Stimulated activated effector memory CD8-positive, alpha-beta T cell treated with anti-CD3 and anti-CD28 coated beads, Interleukin-12 subunit alpha, Interleukin-12 subunit beta, amount 100 ng/mL, for 72 hours (primary cell): ENCODE measurements around the gene VPS37B.
"Not testable (repeated sequence)": the region's sequence is repeated elsewhere in the genome, so short reads cannot be mapped to it uniquely, and the experiment has no call there.

ENCODE experiments used
- ATAC-seq: fragments of 150-1000 bp; cut with Tn5 transposase; 2 replicates; pipeline ENCODE4 v1.10.0; 2021
- DNase-seq, 2 donors: peaks; one replicate each; pipeline ENCODE4 v3.0.0; 2021 to 2022; ENCODE audit warnings: low spot score in 2 of 2
- H3K27ac Mint-ChIP-seq: one replicate; pipeline ENCODE4 v1.8.0; 2022; ENCODE audit warnings: mild to moderate bottlenecking, mixed read lengths
- H3K36me3 Mint-ChIP-seq: one replicate; pipeline ENCODE4 v1.8.0; 2022; ENCODE audit warnings: mild to moderate bottlenecking, mixed read lengths
- H3K4me1 Mint-ChIP-seq: one replicate; pipeline ENCODE4 v1.8.0; 2022; ENCODE audit warnings: mixed read lengths
- H3K4me3 Mint-ChIP-seq: one replicate; pipeline ENCODE4 v1.8.0; 2022; ENCODE audit warnings: mild to moderate bottlenecking, mixed read lengths
- H3K9me3 Mint-ChIP-seq: one replicate; pipeline ENCODE4 v1.8.0; 2022; ENCODE audit warnings: mixed read lengths

VPS37B gene, protein sequence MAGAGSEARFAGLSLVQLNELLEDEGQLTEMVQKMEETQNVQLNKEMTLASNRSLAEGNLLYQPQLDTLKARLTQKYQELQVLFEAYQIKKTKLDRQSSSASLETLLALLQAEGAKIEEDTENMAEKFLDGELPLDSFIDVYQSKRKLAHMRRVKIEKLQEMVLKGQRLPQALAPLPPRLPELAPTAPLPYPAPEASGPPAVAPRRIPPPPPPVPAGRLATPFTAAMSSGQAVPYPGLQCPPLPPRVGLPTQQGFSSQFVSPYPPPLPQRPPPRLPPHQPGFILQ

DNA sequence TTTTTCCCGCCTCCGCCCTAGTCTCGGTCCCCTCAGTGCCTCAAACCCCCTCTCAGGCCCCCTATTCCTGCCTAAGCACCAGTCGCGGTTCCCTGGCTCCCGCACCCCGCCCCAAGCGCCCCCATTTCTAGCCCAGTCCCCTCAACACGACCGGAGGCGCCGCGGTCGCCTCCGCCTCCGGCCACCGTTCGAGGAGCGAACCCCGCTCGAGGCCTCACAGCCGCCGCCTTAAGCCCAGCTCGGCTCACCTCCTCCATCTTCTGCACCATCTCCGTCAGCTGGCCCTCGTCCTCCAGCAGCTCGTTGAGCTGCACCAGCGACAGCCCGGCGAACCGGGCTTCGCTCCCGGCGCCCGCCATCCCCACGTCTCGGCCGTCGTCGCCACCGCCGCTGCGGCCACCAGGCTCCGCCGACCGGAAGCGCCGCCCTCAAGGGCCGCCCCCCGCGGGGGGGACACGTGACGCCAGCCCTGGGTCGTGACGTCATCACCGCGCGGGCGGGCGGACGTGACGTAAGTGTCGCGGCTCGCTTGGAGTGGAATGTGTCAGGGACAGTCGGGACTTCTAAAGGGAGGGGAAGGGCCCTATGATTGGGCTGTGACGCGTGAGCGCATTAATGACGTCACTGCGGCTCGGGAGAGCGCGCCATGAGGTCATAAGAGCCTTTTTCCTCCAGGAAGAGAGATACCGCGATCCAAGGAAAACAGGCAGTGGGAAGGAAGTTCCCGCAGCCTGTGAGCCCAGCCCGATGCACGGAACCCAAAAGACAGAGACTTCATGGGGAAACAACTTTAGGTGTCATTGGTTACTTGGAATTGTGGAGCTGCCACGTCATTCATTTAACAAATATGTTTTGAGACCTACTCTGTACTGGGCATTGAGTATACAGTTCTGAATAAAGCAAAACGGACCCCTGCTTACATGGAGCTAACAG, at the start of gene VPS37B:
VPS37B (minus strand) TSS at position 421 of the 933 bp plus-strand sequence; CDS start at position 359, 62 bp downstream.
- Mint-ChIP-seq H3K4me1 (peaks cover 80% of the 10 kb centered on the region), H3K4me3 (peak within 1 kb of the TSS; percentile 94), H3K9me3 (peaks cover 5% of the 10 kb centered on the region), H3K27ac (peak within 1 kb of the TSS; percentile 99), H3K36me3 (peaks cover 42% of the 10 kb centered on the region)
- DNase-seq (peak; percentile 96), ATAC-seq (peak; percentile 75)

DNA sequence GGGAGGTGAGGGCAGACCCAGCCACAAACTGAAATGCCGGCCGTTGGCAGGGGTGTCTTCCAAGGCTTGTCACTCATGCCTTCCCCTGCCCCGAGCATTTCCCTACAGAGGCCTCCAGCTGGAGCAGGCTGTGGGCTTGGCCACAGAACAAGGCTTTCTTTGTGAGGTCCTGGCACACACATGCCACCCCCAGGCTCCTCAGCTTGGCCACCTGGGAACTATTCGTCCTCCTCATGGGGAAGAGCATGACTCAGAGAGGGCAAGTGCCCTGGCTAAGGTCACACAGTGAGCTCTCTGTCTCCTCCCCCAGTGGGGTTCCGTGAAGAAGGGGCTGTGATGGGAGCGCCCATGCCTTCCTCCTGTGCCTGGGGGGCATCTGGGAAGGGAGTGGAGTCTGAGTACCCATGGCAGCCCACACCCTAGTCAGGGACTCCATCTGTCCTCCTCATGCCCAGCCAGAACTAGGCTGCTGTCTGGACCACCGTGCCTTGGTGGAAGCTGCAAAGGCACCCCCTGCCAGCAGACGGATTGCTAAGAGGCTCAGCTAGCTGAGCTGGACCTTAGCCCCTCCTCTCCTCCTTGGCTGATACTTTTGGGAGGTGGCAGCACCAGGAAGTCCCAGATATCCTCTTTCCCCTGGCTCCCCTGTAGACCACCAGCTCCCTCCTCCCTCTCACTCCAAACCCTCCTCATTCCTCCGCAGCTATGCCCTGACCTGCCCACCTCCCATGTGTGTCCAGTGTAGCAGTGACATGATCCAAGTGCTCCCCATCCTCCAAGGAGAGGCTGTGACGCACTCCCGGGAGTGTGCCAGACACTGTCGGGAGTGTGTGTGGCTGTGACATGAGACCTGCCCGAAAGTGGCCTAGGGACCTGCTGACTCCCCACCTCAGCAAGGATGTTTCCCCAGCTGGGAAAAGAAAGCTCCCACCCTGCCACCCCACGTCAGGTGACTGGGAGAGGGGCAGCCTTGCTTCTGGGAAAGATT, 49.0 kb upstream of the VPS37B start:
- Mint-ChIP-seq H3K27ac (peak overlapping the region; percentile 46), H3K36me3 (no peaks in the 10 kb centered on the region)

DNA sequence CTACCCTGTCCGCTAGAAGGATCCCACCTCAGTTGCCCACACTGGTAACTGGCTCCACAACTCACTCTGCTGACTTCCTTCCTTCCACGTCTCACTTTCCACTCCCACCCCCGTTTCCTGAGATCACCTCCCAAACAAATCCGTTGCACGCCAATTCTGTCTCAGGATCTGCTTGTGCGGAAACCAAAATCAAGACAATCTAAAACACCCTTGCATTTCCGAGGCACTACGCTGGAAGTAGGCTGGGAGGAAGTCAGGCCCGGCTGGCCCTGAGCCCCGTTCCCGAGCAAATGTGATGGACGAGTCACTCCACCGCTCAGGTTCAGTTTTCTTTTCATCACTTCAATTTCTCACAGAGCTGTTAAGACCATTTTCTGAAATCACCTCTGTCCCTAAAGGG, 47.3 kb upstream of the VPS37B start:
- no peak overlapping the region for H3K4me3 Mint-ChIP-seq

More for the DNA sequence above, 49.0 kb upstream of the VPS37B start:
- H3K4me1 Mint-ChIP-seq, result peaks cover 45% of the 10 kb centered on the region
- H3K4me3 Mint-ChIP-seq, result no peak overlapping the region
- DNase-seq (no peak), ATAC-seq (no peak)
- H3K9me3 Mint-ChIP-seq, result no peaks in the 10 kb centered on the region

DNA sequence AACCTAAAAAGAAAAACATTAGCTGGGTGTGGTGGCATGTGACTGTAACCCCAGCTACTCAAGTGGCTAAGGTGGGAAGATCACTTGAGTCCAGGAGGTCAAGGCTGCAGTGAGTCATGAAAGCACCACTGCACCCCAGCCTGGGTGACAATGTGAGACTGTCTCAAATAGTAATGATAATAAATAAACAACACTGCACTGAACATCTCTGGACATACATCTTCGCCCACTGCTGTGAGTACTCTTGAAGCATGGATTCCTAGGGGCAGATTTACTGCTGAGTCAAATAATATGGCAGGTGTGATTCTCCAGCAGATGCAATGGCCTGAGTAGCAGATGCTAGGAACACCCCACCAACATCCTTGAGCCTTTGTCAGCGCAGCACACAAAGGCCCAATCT, 46.7 kb upstream of the VPS37B start:
- no peaks in the 10 kb centered on the region for H3K9me3 Mint-ChIP-seq
- no peak for ATAC-seq
- DNase-seq, result no peak

More for the DNA sequence above, 47.3 kb upstream of the VPS37B start:
- DNase-seq, result no peak
- no peak for ATAC-seq
- no peaks in the 10 kb centered on the region for H3K36me3 Mint-ChIP-seq
- H3K27ac Mint-ChIP-seq, result peak overlapping the region; percentile 46
- H3K9me3 Mint-ChIP-seq, result no peaks in the 10 kb centered on the region
- peaks cover 50% of the 10 kb centered on the region for H3K4me1 Mint-ChIP-seq

DNA sequence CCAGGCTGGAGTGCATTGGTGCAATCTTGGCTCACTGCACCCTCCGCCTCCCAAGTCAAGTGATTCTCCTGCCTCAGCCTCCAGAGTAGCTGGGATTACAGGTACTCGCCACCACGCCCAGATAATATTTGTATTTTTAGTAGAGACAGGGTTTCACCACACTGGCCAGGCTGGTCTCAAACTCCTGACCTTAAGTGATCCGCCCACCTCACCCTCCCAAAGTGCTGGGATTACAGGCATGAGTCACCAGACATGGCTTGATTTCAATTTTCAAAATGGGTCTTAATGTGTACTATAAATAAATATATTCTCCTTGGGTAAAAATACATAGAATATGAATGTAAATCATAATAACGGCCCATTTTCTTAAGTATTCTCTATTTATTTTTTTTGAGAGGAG, 45.4 kb upstream of the VPS37B start:
- not testable (repeated sequence) for H3K36me3 Mint-ChIP-seq, H3K27ac Mint-ChIP-seq, ATAC-seq, DNase-seq, H3K4me3 Mint-ChIP-seq, H3K9me3 Mint-ChIP-seq
- H3K4me1 Mint-ChIP-seq, result peaks cover 37% of the 10 kb centered on the region

More for the DNA sequence above, 46.7 kb upstream of the VPS37B start:
- Mint-ChIP-seq H3K36me3 (no peaks in the 10 kb centered on the region), H3K27ac (peak overlapping the region; percentile 46), H3K4me1 (peaks cover 50% of the 10 kb centered on the region), H3K4me3 (no peak overlapping the region)

DNA sequence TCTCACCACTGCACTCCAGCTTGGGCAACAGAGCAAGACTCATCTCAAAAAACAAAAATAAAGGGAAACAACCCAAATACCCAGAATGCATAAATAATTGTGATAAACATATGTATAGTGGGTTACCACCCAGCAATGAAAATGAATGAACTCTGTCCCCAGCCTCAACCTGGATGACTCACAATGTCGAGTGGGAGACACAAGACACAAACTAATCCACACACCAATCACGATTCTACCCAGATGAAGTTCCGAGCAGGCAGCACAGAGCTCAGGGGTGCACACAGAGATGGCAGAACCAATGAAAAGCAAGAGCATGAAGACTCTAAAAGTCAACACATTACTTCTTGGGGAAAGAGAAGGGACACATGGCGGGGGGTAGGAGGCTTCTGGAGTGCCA, 43.2 kb upstream of the VPS37B start:
- Mint-ChIP-seq H3K36me3 (no peaks in the 10 kb centered on the region), H3K27ac (no peak overlapping the region), H3K9me3 (no peaks in the 10 kb centered on the region), H3K4me3 (no peak overlapping the region), H3K4me1 (peaks cover 21% of the 10 kb centered on the region)
- DNase-seq, result no peak
- no peak for ATAC-seq

DNA sequence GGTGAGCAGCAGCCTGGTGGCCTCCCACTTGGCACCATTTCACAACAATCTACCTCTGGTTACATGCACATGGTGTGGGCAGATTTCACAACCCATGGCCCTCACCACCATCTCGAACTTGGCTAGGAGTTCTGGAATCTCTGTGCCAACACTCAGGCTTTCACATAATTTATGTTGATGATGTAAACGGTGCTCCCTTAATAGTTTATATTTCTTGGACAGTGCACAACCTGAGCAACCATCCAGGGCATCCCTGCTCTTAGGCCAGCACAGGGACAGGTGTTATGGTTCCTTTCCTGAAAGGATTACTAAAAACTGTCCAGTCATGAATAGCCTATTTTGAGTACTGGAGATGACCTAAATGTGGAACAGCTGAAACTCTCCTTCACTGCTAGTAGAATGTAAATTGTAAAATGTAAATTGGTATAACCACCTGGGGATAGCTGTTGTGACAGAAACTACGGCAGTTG, 41.7 kb upstream of the VPS37B start:
- Mint-ChIP-seq H3K4me1 (peaks cover 6% of the 10 kb centered on the region), H3K4me3 (no peak overlapping the region), H3K36me3 (no peaks in the 10 kb centered on the region), H3K27ac (no peak overlapping the region), H3K9me3 (no peaks in the 10 kb centered on the region)
- DNase-seq, result no peak
- no peak for ATAC-seq

DNA sequence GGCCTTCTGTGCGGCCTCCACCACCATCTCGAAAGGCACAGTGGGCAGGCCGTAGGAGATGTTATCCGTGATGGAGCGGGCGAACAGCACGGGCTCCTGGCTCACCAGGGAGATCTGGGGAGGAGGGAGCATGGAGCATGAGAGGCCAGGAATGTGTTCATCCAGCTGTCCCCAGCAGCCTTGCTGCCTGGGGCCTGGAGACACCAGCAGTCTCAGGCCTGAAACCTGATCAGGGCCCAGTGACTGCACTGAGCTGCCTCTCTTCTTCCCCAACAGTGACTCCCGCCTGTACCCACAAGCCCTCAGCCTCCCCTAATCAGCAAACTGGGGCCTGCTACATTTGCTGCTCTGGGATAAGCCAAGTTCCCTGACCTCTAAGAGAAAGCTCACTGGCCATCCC, 39.4 kb upstream of the VPS37B start:
- ATAC-seq (no peak), DNase-seq (no peak)
- H3K36me3 Mint-ChIP-seq, result no peaks in the 10 kb centered on the region
- H3K4me1 Mint-ChIP-seq, result peaks cover 5% of the 10 kb centered on the region
- H3K9me3 Mint-ChIP-seq, result no peaks in the 10 kb centered on the region
- H3K27ac Mint-ChIP-seq, result no peak overlapping the region
- no peak overlapping the region for H3K4me3 Mint-ChIP-seq

DNA sequence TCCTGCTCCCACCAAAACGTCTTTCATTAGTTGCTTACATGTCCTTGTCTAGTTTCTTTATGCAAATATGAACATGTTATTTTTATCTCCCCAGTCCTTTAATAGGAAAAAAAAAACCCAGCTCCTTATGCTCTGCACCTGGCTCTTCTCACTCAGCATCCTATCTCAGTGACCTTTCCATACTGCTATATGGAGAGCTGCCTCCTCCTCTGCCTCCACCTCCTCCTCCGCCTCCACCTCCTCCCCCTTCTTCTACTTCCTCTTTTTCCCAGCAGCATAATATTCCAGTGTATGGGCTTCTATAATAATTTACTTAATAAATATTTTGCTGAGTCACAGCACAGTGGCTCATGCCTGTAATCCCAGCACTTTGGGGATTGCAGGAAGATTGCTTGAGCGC, 38.8 kb upstream of the VPS37B start:
- H3K9me3 Mint-ChIP-seq, result no peaks in the 10 kb centered on the region
- DNase-seq (no peak), ATAC-seq (no peak)
- no peak overlapping the region for H3K27ac Mint-ChIP-seq
- no peaks in the 10 kb centered on the region for H3K36me3 Mint-ChIP-seq
- no peak overlapping the region for H3K4me3 Mint-ChIP-seq
- H3K4me1 Mint-ChIP-seq, result peaks cover 5% of the 10 kb centered on the region

DNA sequence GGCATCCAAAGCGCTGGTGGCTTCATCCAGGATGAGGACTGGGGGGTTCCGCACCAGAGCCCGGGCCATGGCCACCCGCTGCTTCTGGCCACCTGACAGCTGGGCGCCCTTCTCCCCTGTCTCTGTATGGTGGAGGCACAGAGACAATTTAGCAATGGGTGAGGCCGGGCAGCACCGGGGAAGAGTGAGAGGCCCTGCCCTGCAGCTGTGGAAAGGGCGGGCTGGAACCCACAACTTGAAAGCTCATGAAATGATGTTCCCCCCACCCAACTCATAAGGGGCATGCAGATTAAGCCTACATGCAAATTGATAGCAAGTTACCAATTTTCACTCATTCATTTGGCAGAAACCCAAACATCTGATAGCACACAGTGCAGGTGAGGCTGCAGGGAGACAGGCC, 36.3 kb upstream of the VPS37B start:
- Mint-ChIP-seq H3K36me3 (no peaks in the 10 kb centered on the region), H3K4me1 (no peaks in the 10 kb centered on the region), H3K27ac (no peak overlapping the region), H3K9me3 (no peaks in the 10 kb centered on the region), H3K4me3 (no peak overlapping the region)
- ATAC-seq (no peak), DNase-seq (no peak)

DNA sequence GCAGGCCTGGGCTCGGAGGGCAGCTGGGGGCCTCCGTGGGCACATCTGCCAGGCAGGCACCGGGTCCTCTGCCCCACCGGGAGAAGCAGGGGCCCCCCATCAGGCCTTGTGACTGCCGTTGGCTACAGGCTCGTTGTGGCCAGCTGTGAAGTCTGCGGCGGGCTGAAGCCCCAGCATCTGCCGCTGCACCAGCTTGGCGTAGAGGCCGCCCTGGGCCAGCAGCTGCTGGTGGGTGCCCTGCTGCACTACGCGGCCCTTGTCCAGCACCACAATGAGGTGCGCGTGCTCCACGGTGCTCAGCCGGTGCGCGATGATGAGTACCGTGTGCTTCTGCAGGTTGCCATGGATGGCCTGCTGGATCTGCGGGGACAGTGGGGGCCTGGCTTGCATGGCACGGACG, 33.9 kb upstream of the VPS37B start:
- no peaks in the 10 kb centered on the region for H3K9me3 Mint-ChIP-seq

DNA sequence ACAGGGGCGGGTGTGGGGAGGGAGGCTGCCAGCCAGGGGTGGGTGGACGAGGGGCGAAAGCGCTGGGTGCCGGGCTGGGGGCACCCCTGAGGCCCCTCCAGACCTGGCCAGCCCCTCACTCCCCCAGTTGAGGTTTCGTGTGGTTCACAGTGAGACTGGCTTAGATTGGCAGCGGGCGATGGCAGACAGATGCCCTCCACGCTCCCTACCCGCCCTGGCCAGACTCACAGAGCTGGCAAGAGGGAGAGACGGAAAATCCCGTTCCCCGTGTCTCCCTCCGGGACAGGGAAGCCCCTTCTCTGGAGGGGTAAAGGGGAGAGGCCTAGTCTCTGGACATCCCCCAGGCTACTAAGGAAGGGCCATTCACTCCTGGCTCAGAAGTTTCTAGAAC, 33.2 kb upstream of the VPS37B start:
- Mint-ChIP-seq H3K36me3 (no peaks in the 10 kb centered on the region), H3K27ac (no peak overlapping the region), H3K9me3 (no peaks in the 10 kb centered on the region), H3K4me3 (no peak overlapping the region), H3K4me1 (no peaks in the 10 kb centered on the region)
- ATAC-seq (no peak), DNase-seq (no peak)

More for the DNA sequence above, 33.9 kb upstream of the VPS37B start:
- no peaks in the 10 kb centered on the region for H3K36me3 Mint-ChIP-seq
- no peaks in the 10 kb centered on the region for H3K4me1 Mint-ChIP-seq
- ATAC-seq (no peak), DNase-seq (no peak)
- no peak overlapping the region for H3K27ac Mint-ChIP-seq
- H3K4me3 Mint-ChIP-seq, result no peak overlapping the region

DNA sequence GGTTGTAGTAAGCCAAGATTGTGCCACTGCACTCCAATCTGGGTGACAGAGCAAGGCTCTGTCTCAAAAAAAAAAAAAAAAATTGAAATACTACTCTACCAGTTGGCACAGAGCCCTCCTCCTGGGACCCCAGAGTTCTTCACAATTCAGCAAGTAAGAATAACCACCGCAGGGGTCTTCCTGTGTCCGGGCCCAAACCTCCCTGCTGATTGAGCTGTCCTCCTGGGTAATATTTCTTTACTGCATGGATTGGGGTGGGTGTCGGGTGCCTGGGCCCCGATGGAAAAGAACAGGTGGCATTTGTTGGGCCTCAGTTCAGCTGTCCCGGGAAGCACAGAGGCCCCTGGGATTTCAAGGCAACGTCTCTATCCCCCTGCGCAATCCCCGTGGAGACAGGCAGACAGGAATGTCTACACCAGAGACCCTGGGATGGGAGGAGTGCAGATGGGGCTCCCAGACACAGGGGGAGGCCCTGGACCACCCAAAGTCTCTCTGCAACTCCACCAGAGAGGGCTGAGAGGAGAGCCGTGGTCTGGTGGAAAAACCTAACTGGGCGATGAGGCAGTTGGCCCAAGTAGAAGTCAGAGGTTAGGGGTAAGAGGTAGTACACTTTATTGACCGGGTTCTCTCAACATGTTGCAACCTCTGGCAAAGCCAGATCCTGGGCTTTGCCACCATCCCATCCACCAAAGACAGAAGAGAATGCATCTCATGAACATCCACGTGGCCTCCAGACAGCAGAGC, 32.7 kb upstream of the VPS37B start:
- no peak for ATAC-seq
- H3K27ac Mint-ChIP-seq, result no peak overlapping the region

DNA sequence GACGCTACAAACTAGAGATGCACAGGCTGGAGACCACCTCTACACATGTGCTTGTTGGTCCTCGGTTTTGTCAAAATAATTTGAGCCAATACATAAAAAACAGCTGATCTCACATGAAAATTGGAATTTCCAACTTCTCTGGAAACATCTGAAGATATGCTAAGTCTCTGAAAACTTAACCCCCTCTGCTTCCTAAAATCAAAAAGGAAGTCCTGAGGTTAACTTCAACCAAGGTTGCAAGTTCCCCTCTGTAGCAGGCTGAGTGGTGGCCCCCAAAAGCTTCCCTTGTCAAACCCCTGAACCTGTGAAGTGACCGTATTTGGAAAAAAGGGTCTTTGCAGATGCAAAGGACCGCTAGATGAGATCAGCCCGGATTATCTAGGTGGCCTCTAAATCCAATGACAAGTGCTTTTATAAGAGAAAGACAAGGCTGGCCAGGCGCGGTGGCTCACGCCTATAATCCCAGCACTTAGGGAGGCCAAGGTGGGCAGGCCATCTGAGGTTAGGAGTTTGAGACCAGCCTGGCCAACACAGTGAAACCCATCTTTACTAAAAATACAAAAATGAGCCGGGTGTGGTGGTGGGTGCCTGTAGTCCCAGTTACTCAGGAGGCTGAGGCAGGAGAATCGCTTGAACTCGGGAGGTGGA, 32.0 kb upstream of the VPS37B start:
- DNase-seq (no peak), ATAC-seq (no peak)
- Mint-ChIP-seq H3K4me3 (no peak overlapping the region), H3K9me3 (no peaks in the 10 kb centered on the region), H3K36me3 (no peaks in the 10 kb centered on the region), H3K4me1 (no peaks in the 10 kb centered on the region), H3K27ac (no peak overlapping the region)

More for the DNA sequence above, 32.7 kb upstream of the VPS37B start:
- H3K36me3 Mint-ChIP-seq, result no peaks in the 10 kb centered on the region
- no peaks in the 10 kb centered on the region for H3K4me1 Mint-ChIP-seq
- no peaks in the 10 kb centered on the region for H3K9me3 Mint-ChIP-seq
- H3K4me3 Mint-ChIP-seq, result no peak overlapping the region
- DNase-seq, result no peak
